GM21825 (cell line): Measurements from ENCODE around the gene FAM167B.
A peak's percentile ranks its signal among the peaks of the same experiment; 100 is the strongest.
"Not testable (repeated sequence)": the region's sequence is repeated elsewhere in the genome, so short reads cannot be mapped to it uniquely, and the experiment has no call there.

Experiments
- ATAC-seq: cut with Tn5 transposase; IDR thresholded peaks from one replicate; pipeline ENCODE4 v1.9.1; 2021; ENCODE audit warnings: mild to moderate bottlenecking, moderate library complexity; ENCODE audit not compliant: unreplicated experiment

FAM167B gene

GRCh38 chr1:32291708-32292538 lies 44.9 kb downstream of the FAM167B start, which contains the start of gene HDAC1:
Gene HDAC1 (plus strand): TSS chr1:32292083. CDS start chr1:32292170, 87 bp downstream.
- ATAC-seq = peak; percentile 95

DNA sequence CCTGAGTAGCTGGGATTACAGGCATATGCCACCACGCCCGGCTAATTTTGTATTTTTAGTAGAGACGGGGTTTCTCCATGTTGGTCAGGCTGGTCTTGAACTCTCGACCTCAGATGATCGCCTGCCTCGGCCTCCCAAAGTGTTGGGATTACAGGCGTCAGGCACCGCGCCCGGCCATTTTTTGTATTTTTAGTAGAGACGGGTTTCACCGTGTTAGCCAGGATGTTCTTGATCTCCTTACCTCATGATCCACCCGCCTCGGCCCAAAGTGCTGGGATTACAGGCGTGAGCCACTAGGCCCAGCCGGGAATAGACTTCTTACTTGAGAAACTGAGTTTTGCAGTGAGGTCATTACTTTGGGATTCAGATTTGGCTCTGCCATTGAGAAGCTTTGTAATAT lies 51.2 kb downstream of the FAM167B start:
- ATAC-seq = not testable (repeated sequence)
